Nephron progenitor cell (in vitro differentiated cells): ENCODE measurements around the gene ZNF93.
"Not testable (repeated sequence)": the region's sequence is repeated elsewhere in the genome, so short reads cannot be mapped to it uniquely, and the experiment has no call there.

ENCODE experiments used
- DNase-seq: peaks from one replicate; pipeline ENCODE4 v3.0.0; 2021
- H3K27ac Mint-ChIP-seq: 2 replicates; pipeline ENCODE4 v1.8.0; 2021; ENCODE audit warnings: mild to moderate bottlenecking, moderate library complexity, mixed read lengths
- H3K27me3 Mint-ChIP-seq: 2 replicates; pipeline ENCODE4 v1.8.0; 2021; ENCODE audit warnings: mild to moderate bottlenecking, low read depth, mixed read lengths; ENCODE audit not compliant: poor library complexity
- H3K36me3 Mint-ChIP-seq: 2 replicates; pipeline ENCODE4 v1.8.0; 2021; ENCODE audit warnings: low read depth, mixed read lengths
- H3K4me1 Mint-ChIP-seq: 2 replicates; pipeline ENCODE4 v1.8.0; 2021; ENCODE audit warnings: mixed read lengths
- H3K4me3 Mint-ChIP-seq: 2 replicates; pipeline ENCODE4 v1.8.0; 2021; ENCODE audit warnings: mild to moderate bottlenecking, moderate library complexity, mixed read lengths
- H3K9me3 Mint-ChIP-seq: 2 replicates; pipeline ENCODE4 v1.8.0; 2021; ENCODE audit warnings: mild to moderate bottlenecking, moderate library complexity, mixed read lengths
- TF ChIP-seq, protein P1 (sequence below): fragments of 200-600 bp; sonication (generic); IDR thresholded peaks from 2 replicates; pipeline ENCODE4 v1.5.0; 2021; ENCODE audit warnings: antibody characterized with exemption

Gene ZNF93

DNA sequence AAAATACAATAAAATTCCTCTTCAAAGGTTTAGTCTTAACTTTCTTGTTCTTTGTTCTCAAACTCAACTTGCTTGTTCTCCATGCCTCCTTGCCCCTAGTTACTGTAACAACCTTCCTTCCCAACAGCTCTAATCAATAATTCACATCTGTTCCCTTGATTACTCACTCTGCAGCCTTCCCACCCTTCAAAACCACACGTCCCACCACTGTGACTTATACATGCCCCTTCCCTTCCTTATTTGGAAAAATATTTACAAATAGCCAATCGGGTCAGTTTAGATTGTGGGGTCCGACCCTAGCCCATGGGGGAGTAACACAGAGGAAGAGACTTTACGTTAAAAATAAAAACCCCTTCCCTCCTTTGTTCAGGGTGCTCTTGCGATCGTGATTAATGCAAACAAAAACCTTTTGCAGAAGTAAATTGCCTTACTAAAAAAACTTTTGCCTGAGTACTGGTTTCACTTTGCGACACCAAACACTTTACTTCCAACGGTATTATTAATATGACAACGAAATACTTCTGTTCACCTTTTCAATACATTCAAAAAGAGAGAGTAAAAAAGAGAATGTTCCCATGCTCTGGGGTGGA, 512 bp upstream of the ZNF93 start:
- H3K27ac Mint-ChIP-seq: peak overlapping the region; percentile 100
- peak overlapping the region; percentile 96 for H3K4me3 Mint-ChIP-seq
- peaks cover 16% of the 10 kb centered on the region for H3K4me1 Mint-ChIP-seq

DNA sequence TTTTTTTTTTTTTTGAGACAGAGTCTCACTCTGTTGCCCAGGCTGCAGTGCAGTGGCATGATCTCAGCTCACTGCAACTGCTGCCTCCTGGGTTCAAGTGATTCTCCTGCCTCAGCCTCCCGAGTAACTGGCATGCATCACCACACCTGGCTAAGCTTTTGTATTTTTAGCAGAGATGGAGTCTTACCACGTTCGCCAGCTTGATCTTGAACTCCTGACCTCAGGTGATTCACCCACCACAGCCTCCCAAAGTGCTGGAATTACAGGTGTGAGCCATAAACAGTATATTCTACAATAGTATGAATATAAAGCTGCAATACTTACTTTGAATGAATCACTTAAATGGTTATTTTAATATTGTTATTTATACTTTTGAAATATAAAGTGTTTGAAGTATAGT, 6.8 kb downstream of the ZNF93 start:
- not testable (repeated sequence) for H3K27ac Mint-ChIP-seq, DNase-seq, H3K27me3 Mint-ChIP-seq, H3K4me3 Mint-ChIP-seq
- Mint-ChIP-seq H3K4me1 (peaks cover 12% of the 10 kb centered on the region), H3K9me3 (peaks cover 98% of the 10 kb centered on the region), H3K36me3 (peaks cover 100% of the 10 kb centered on the region)

More for the DNA sequence above, 512 bp upstream of the ZNF93 start:
- TF ChIP-seq, protein P1, sequence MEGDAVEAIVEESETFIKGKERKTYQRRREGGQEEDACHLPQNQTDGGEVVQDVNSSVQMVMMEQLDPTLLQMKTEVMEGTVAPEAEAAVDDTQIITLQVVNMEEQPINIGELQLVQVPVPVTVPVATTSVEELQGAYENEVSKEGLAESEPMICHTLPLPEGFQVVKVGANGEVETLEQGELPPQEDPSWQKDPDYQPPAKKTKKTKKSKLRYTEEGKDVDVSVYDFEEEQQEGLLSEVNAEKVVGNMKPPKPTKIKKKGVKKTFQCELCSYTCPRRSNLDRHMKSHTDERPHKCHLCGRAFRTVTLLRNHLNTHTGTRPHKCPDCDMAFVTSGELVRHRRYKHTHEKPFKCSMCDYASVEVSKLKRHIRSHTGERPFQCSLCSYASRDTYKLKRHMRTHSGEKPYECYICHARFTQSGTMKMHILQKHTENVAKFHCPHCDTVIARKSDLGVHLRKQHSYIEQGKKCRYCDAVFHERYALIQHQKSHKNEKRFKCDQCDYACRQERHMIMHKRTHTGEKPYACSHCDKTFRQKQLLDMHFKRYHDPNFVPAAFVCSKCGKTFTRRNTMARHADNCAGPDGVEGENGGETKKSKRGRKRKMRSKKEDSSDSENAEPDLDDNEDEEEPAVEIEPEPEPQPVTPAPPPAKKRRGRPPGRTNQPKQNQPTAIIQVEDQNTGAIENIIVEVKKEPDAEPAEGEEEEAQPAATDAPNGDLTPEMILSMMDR: no peak
- Mint-ChIP-seq H3K9me3 (peaks cover 100% of the 10 kb centered on the region), H3K27me3 (peaks cover 14% of the 10 kb centered on the region), H3K36me3 (peaks cover 100% of the 10 kb centered on the region)
- DNase-seq: no peak

DNA sequence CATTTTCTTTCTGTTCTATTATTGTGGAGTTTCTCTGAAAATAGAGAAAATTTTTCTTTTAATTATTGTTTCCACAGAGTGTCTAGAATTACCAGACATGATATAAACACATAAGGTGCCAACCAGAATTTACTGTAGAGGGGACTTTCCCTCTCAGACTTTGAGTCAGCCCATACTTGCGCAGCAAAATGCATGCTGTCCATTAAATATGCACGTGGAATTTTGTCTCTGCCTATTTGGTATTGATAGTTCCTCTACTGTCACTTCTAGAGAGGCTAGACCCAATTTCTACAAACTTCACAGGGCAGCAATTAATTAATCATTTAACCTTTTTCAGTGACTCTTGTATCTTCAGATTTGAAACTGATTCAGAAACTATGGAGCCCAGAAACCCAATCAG, 8.9 kb downstream of the ZNF93 start:
- H3K9me3 Mint-ChIP-seq: peaks cover 98% of the 10 kb centered on the region
- TF ChIP-seq, protein P1: no peak

GRCh38 chr19:19911150-19911549, 10.4 kb downstream of the ZNF93 start:
- H3K9me3 Mint-ChIP-seq: peaks cover 98% of the 10 kb centered on the region
- TF ChIP-seq, protein P1: no peak

More for the DNA sequence above, 8.9 kb downstream of the ZNF93 start:
- no peak overlapping the region for H3K4me3 Mint-ChIP-seq
- peaks cover 11% of the 10 kb centered on the region for H3K4me1 Mint-ChIP-seq
- no peak for DNase-seq
- no peaks in the 10 kb centered on the region for H3K27me3 Mint-ChIP-seq
- peaks cover 100% of the 10 kb centered on the region for H3K36me3 Mint-ChIP-seq
- no peak overlapping the region for H3K27ac Mint-ChIP-seq

DNA sequence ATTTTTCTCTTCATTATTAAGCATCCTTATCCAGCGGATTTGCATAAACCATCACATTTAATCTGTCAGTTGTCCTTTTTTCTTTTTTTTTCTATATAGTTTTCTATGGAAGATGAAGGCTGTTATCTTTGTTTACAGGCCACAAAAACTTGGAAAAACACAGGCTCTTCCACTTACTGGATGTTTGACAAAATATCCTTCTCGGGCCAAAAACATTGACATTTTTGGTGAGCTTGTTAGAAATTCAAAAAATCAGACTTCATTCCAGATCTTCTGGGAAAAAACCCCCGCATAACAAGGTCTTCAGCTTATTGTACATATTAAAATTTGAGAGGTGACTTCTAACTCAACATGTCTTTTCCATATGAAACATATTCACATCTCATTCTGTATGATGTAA, 13.8 kb downstream of the ZNF93 start:
- TF ChIP-seq, protein P1: no peak
- Mint-ChIP-seq H3K4me3 (no peak overlapping the region), H3K27ac (no peak overlapping the region), H3K27me3 (peaks cover 3% of the 10 kb centered on the region), H3K4me1 (no peaks in the 10 kb centered on the region), H3K36me3 (peaks cover 99% of the 10 kb centered on the region), H3K9me3 (peaks cover 98% of the 10 kb centered on the region)
- DNase-seq: no peak

More at GRCh38 chr19:19911150-19911549, 10.4 kb downstream of the ZNF93 start:
- Mint-ChIP-seq H3K27ac (no peak overlapping the region), H3K4me3 (no peak overlapping the region), H3K27me3 (no peaks in the 10 kb centered on the region), H3K4me1 (no peaks in the 10 kb centered on the region), H3K36me3 (peaks cover 100% of the 10 kb centered on the region)
- no peak for DNase-seq

- H3K27ac Mint-ChIP-seq, H3K4me3 Mint-ChIP-seq, DNase-seq, H3K27me3 Mint-ChIP-seq, H3K4me1 Mint-ChIP-seq: not testable (repeated sequence)
- H3K9me3 Mint-ChIP-seq: peaks cover 97% of the 10 kb centered on the region
- H3K36me3 Mint-ChIP-seq: peaks cover 99% of the 10 kb centered on the region
These were observed 29.7 kb downstream of the ZNF93 start for GRCh38 chr19:19930417-19930816.

DNA sequence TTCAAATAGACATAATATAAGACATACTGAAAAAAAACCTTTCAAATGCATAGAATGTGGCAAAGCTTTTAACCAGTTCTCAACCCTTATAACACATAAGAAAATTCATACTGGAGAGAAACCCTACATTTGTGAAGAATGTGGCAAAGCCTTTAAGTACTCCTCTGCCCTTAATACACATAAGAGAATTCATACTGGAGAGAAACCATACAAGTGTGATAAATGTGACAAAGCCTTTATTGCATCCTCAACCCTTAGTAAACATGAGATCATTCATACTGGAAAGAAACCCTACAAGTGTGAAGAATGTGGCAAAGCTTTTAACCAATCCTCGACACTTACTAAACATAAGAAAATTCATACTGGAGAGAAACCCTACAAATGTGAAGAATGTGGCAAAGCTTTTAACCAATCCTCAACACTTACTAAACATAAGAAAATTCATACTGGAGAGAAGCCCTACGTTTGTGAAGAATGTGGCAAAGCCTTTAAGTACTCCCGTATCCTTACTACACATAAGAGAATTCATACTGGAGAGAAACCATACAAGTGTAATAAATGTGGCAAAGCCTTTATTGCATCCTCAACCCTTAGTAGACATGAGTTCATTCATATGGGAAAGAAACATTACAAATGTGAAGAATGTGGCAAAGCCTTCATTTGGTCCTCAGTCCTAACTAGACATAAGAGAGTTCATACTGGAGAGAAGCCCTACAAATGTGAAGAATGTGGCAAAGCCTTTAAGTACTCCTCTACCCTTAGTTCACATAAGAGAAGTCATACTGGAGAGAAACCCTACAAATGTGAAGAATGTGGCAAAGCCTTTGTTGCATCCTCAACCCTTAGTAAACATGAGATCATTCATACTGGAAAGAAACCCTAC, 32.9 kb downstream of the ZNF93 start:
- Mint-ChIP-seq H3K9me3 (peaks cover 99% of the 10 kb centered on the region), H3K36me3 (peaks cover 90% of the 10 kb centered on the region)
- not testable (repeated sequence) for H3K27me3 Mint-ChIP-seq

More for the DNA sequence above, 32.9 kb downstream of the ZNF93 start:
- not testable (repeated sequence) for H3K27ac Mint-ChIP-seq, H3K4me3 Mint-ChIP-seq, H3K4me1 Mint-ChIP-seq, DNase-seq
